Activated B cell treated with CpG ODN at 0.5 μM for 24 hours (primary cell): ENCODE data around the gene ARFGAP1. TPM values are rescaled to one million over a fixed set of nuclear protein-coding genes. Genes with fewer than 3 reads are reported as not detected.

Experiments
- ATAC-seq: fragments of 200-7000 bp; cut with Tn5 transposase; one replicate; pipeline ENCODE4 v1.10.0; 2021; ENCODE audit warnings: low read depth, mild to moderate bottlenecking, moderate library complexity
- CTCF ChIA-PET: fragments of 350-600 bp; sonication (Branson Sonifier 250); formaldehyde crosslinking; loops from one replicate; lab custom pipeline; 2021; ENCODE audit warnings: antibody characterized with exemption; lab: Charles Lee
- POLR2A ChIA-PET: fragments of 350-600 bp; sonication (Branson Sonifier 250); formaldehyde crosslinking; loops from one replicate; lab custom pipeline; 2021; ENCODE audit warnings: antibody characterized with exemption; lab: Charles Lee
- DNase-seq: peaks from one replicate; pipeline ENCODE4 v3.0.0; 2022
- H3K27ac Mint-ChIP-seq: one replicate; pipeline ENCODE4 v1.8.0; 2020; ENCODE audit warnings: mixed read lengths
- H3K27me3 Mint-ChIP-seq: one replicate; pipeline ENCODE4 v1.8.0; 2021; ENCODE audit warnings: mixed read lengths
- H3K36me3 Mint-ChIP-seq: one replicate; pipeline ENCODE4 v1.8.0; 2021; ENCODE audit warnings: low read depth, mixed read lengths
- H3K4me1 Mint-ChIP-seq: one replicate; pipeline ENCODE4 v1.8.0; 2021; ENCODE audit warnings: mixed read lengths
- H3K4me3 Mint-ChIP-seq: one replicate; pipeline ENCODE4 v1.8.0; 2020; ENCODE audit warnings: mild to moderate bottlenecking, mixed read lengths
- H3K9me3 Mint-ChIP-seq: one replicate; pipeline ENCODE4 v1.8.0; 2020; ENCODE audit warnings: mixed read lengths
- CTCF ChIP-seq: fragments of 200-600 bp; IDR thresholded peaks from one replicate; pipeline ENCODE4 v1.8.0; 2022; ENCODE audit warnings: antibody characterized with exemption, mild to moderate bottlenecking
- intact Hi-C: fragments of 100-400 bp; cut with micrococcal nuclease; formaldehyde crosslinking; loops from one replicate; pipeline ENCODE4 v1.15.1; 2024
- total RNA-seq: library from RNA; stranded (reverse); gene quantifications from 2 replicates; pipeline ENCODE4 v1.2.3, GENCODE V29; 2022

The ARFGAP1 gene
- total RNA-seq, 1 donor from 2014 or later = 85.8 TPM

GRCh38 chr20:63314015-63314471, 41.4 kb downstream of the ARFGAP1 start:
- no peaks in the 10 kb centered on the region for H3K9me3 Mint-ChIP-seq
- H3K27ac Mint-ChIP-seq = no peak overlapping the region
- POLR2A ChIA-PET = no interaction called here
- intact Hi-C loops = loop anchor here (5.0 kb wide), 1 partner anchor 658 kb away; no protein-coding TSS in a partner anchor
- CTCF ChIA-PET = no interaction called here
- TF ChIP-seq CTCF = no peak
- H3K4me3 Mint-ChIP-seq = no peak overlapping the region
- no peaks in the 10 kb centered on the region for H3K4me1 Mint-ChIP-seq
- ATAC-seq = no peak
- no peak for DNase-seq
- peaks cover 2% of the 10 kb centered on the region for H3K27me3 Mint-ChIP-seq
- H3K36me3 Mint-ChIP-seq = no peaks in the 10 kb centered on the region

- Mint-ChIP-seq H3K4me1 (no peaks in the 10 kb centered on the region), H3K36me3 (no peaks in the 10 kb centered on the region), H3K27ac (no peak overlapping the region), H3K4me3 (no peak overlapping the region), H3K27me3 (peaks cover 2% of the 10 kb centered on the region), H3K9me3 (no peaks in the 10 kb centered on the region)
- POLR2A ChIA-PET = no interaction called here
- ATAC-seq (no peak), DNase-seq (no peak)
- no peak for TF ChIP-seq CTCF
- intact Hi-C loops = loop anchor here (5.0 kb wide), 1 partner anchor 658 kb away; no protein-coding TSS in a partner anchor
- CTCF ChIA-PET = no interaction called here
Observed at GRCh38 chr20:63314566-63315239, 42.1 kb downstream of the ARFGAP1 start.

DNA sequence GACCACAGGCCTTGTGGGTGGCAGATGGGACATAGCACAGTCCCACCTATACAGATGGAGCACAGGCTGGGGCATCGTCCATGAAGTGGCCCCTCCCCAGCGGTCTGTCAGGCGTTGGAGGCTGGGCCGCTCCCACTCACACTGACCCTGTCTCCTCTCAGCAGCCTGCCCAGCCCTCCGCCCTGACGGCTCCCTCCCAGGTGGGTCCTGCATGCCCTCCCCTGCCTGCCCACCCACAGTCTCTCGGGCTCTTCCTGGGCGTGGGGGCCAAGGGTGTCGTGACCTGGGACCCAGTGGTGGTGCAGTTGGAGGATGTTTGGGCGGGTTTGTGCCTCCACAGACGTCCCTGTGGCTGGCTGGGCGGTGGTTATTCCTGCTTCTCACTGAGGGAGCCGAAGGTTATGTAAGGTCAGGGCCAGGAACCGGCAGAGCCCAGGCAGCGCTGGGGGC, 42.7 kb downstream of the ARFGAP1 start:
- CTCF ChIA-PET = no interaction called here

DNA sequence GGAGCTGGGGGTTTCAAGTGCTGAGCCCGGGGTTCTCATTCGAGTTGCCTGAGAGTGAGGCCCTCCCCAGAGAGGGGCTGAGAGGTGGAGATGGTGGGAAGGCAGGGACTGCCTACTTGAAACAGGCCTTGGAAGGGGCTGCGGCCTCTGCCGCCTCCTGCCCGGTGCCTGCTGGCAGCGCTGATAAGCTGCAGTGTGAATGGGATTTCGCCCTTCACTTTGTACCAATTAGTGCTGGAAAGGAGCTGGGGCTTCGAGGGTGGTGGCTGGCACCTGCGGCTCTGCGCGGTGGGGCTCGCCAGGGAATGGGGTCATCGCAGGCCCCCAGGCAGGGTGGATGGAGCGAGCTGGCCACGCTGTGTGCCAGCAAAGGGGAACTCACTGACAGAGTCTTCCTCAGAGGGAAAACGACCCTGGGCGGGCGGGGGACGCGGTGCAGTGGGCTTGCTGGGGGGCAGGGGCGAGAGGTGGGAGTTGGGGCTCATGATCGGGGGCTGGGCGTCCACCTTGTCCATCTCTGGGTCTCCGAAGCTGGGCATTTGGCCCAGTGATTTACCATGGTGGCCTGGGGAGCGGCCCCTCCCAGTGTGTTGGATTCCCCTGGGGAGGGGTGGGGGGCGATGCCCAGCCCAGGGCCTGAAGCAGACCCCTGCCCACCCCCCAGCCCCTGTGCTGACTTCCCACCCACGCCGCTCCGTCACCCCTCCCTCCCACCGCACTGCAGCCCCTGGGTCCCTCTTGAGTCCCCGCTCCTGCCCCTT, 43.3 kb downstream of the ARFGAP1 start:
- intact Hi-C loops = no loop called here
- no peak for ATAC-seq
- no peak for TF ChIP-seq CTCF
- no peak for DNase-seq
- Mint-ChIP-seq H3K27ac (no peak overlapping the region), H3K4me3 (no peak overlapping the region), H3K27me3 (peaks cover 1% of the 10 kb centered on the region), H3K9me3 (no peaks in the 10 kb centered on the region), H3K36me3 (no peaks in the 10 kb centered on the region), H3K4me1 (no peaks in the 10 kb centered on the region)
- CTCF ChIA-PET = no interaction called here
- POLR2A ChIA-PET = no interaction called here

More for the DNA sequence above, 42.7 kb downstream of the ARFGAP1 start:
- ATAC-seq (no peak), DNase-seq (no peak)
- Mint-ChIP-seq H3K4me3 (no peak overlapping the region), H3K4me1 (no peaks in the 10 kb centered on the region), H3K27me3 (peaks cover 3% of the 10 kb centered on the region), H3K9me3 (no peaks in the 10 kb centered on the region), H3K36me3 (no peaks in the 10 kb centered on the region), H3K27ac (no peak overlapping the region)
- POLR2A ChIA-PET = no interaction called here
- no peak for TF ChIP-seq CTCF
- intact Hi-C loops = no loop called here

DNA sequence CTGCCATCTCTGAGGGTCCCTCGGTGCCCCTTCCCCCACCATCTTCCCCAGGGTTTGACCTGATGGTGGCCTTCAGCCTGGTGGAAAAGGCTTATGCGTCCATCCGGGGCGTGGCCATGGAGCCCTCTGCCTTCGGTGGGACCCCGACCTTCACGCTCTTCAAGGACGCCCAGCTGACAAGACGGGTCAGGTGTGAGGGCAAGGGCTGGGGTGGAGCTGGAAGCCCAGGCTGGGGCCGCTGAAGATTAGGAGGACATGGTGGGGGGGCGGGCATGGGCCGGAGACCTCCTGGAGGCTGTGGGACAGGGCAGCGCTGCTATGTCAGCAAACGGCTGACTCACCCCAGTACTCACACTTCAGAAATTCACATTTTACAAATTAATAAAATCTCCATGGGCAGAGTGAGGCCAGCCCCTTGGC, 43.9 kb downstream of the ARFGAP1 start:
- Mint-ChIP-seq H3K4me1 (no peaks in the 10 kb centered on the region), H3K4me3 (no peak overlapping the region), H3K27me3 (peaks cover 1% of the 10 kb centered on the region), H3K36me3 (no peaks in the 10 kb centered on the region), H3K9me3 (no peaks in the 10 kb centered on the region), H3K27ac (no peak overlapping the region)
- DNase-seq = no peak
- intact Hi-C loops = no loop called here
- no peak for TF ChIP-seq CTCF
- no peak for ATAC-seq
- ChIA-PET POLR2A (no interaction called here), CTCF (no interaction called here)
